HEK293T (cell line): Measurements from ENCODE around the gene CEBPG.

Source experiments
- ARNT ChIP-seq: fragments of 450-650 bp; IDR thresholded peaks from 2 replicates; pipeline ENCODE4 v1.6.1; 2017; ENCODE audit warnings: mild to moderate bottlenecking
- BHLHE40 ChIP-seq: fragments of 450-650 bp; IDR thresholded peaks from 2 replicates; pipeline ENCODE4 v1.6.1; 2016; ENCODE audit warnings: mild to moderate bottlenecking, moderate library complexity, borderline replicate concordance
- ELF4 ChIP-seq: fragments of 450-650 bp; IDR thresholded peaks from 2 replicates; pipeline ENCODE4 v1.6.1; 2017; ENCODE audit warnings: antibody characterized with exemption
- FOXA1 ChIP-seq: fragments of 450-650 bp; IDR thresholded peaks from 2 replicates; pipeline ENCODE4 v1.6.1; 2016; ENCODE audit warnings: mild to moderate bottlenecking
- FOXK2 ChIP-seq: fragments of 450-650 bp; IDR thresholded peaks from 2 replicates; pipeline ENCODE4 v1.6.1; 2016; ENCODE audit warnings: mild to moderate bottlenecking
- FOXM1 ChIP-seq: fragments of 450-650 bp; IDR thresholded peaks from 2 replicates; pipeline ENCODE4 v1.6.1; 2017; ENCODE audit warnings: mild to moderate bottlenecking, borderline replicate concordance
- HDGF ChIP-seq: fragments of 450-650 bp; IDR thresholded peaks from 2 replicates; pipeline ENCODE4 v1.6.1; 2017; ENCODE audit warnings: antibody characterized with exemption, borderline replicate concordance
- LEF1 ChIP-seq: fragments of 450-650 bp; IDR thresholded peaks from 2 replicates; pipeline ENCODE4 v1.6.1; 2017; ENCODE audit warnings: mild to moderate bottlenecking, borderline replicate concordance
- SP1 ChIP-seq: fragments of 450-650 bp; IDR thresholded peaks from 2 replicates; pipeline ENCODE4 v1.6.1; 2017
- SUZ12 ChIP-seq: fragments of 450-650 bp; IDR thresholded peaks from 2 replicates; pipeline ENCODE4 v1.6.1; 2016; ENCODE audit warnings: mild to moderate bottlenecking
- TARDBP ChIP-seq: fragments of 450-650 bp; IDR thresholded peaks from 2 replicates; pipeline ENCODE4 v1.6.1; 2016
- ZNF384 ChIP-seq: fragments of 450-650 bp; IDR thresholded peaks from 2 replicates; pipeline ENCODE4 v1.6.1; 2016
- TF ChIP-seq, protein P1 (sequence below): fragments of 450-650 bp; IDR thresholded peaks from 2 replicates; pipeline ENCODE4 v1.6.1; 2016

DNA sequence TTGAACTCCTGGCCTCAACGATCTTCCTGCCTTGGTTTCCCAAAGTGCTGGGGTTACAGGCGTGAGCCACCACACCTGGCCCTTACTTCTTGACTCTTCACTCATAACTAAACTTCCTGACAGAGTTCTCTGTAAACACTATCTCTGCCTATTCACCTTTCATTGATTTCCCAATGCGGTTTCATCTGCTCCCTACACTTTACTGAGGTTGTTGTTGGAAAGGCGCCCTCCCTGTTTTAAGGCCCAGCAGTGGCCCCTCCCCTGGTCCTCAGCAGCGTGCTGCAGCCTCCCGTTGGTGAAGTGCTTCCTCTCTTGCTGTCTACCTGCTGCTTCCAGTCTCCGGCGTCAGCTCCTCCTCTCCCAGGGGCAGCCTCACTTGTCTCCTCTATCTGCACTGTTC is 44.4 kb upstream of the CEBPG start:
- TF ChIP-seq, protein P1, sequence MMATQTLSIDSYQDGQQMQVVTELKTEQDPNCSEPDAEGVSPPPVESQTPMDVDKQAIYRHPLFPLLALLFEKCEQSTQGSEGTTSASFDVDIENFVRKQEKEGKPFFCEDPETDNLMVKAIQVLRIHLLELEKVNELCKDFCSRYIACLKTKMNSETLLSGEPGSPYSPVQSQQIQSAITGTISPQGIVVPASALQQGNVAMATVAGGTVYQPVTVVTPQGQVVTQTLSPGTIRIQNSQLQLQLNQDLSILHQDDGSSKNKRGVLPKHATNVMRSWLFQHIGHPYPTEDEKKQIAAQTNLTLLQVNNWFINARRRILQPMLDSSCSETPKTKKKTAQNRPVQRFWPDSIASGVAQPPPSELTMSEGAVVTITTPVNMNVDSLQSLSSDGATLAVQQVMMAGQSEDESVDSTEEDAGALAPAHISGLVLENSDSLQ: no peak
- TF ChIP-seq ELF4: no peak
- no peak for TF ChIP-seq LEF1
- TF ChIP-seq FOXM1: no peak
- TF ChIP-seq SUZ12: no peak
- no peak for TF ChIP-seq SP1
- no peak for TF ChIP-seq BHLHE40
- no peak for TF ChIP-seq TARDBP
- TF ChIP-seq ARNT: no peak
- TF ChIP-seq HDGF: no peak
- no peak for TF ChIP-seq FOXK2
- TF ChIP-seq ZNF384: no peak
- TF ChIP-seq FOXA1: no peak
